Activated naive CD8-positive, alpha-beta T cell treated with anti-CD3 and anti-CD28 coated beads, Interleukin-2, amount 50 U/mL, for 16 hours (primary cell): ENCODE measurements around the gene ERICH6.
"Not testable (repeated sequence)": the region's sequence is repeated elsewhere in the genome, so short reads cannot be mapped to it uniquely, and the experiment has no call there.

Experiments
- DNase-seq: peaks from one replicate; pipeline ENCODE4 v3.0.0-alpha.2; 2020; ENCODE audit warnings: low read depth, low spot score

ERICH6 gene

DNA sequence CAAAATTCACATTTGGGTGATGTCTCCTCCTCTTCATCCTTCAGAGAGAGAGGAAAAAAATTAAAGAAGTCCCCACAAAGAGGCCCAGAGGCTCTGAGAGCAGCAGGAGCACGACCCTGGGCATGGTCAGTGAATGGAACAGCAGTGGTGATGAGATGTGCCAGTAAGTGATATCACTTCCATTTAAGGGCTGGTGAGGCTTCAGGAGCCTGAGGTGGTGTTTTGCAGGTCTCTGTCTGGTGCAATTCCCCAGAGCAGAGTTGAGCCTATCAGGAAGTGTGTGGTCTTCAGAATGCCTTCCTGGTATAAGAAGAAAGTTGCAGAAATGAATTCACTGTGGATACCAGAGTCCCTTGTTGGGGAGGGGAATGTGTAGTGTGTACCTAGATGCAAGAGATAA lies 21.4 kb downstream of the ERICH6 start:
- no peak for DNase-seq

DNA sequence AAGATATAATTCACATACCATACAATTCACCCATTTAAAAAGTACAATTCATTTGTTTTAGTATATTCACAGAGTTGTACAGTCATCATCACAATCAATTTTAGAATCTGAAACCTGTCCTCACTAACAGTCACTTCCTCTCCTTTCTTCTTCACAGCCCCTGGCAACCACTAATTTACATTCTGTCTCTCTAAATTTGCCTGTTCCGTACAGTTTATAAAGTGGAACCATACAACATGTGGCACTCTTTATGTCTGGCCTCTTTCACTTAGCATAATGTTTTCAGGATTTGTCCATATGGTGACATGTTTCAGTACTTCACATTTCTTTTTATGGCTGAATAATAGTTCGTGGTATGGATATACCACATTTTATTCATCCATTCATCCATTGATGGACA lies 22.7 kb downstream of the ERICH6 start:
- no peak for DNase-seq

DNA sequence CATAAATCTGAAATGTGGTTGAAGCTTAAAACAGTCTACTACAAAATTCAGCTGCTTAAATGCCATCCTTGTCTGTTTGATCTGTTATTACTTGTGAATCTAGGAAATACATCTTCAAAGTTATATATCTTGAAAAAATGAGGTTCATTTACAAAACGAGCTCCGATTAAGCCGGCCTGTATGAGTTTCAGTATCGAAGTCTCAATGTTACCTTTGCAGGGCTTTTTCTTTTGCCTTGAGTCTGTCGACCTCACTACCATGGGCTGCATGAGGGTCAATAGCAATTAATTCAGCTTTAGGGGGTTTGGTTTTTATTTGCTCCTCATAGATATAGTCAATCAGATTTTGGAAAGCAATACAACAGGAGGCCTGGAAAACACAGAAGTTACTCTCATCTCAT lies 23.2 kb downstream of the ERICH6 start:
- no peak for DNase-seq

DNA sequence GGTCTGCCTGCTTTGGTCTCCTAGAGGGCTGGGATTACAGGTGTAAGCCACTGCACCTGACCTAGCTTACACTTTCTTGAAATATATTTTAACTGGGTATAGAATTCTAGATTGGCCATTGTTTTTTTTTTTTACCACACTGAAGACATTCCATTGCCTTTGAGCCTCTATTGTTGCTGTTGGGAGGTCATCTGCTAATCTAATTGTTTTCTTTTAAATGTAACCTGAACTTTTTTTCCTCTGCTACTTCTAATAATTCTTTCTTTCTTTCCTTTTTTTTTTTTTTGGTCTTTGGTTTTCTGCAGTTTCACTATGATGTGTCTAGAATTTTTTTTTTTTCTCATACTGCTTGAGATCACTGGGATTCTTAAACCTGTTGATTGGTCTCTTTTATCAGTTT lies 28.1 kb downstream of the ERICH6 start:
- no peak for DNase-seq

DNA sequence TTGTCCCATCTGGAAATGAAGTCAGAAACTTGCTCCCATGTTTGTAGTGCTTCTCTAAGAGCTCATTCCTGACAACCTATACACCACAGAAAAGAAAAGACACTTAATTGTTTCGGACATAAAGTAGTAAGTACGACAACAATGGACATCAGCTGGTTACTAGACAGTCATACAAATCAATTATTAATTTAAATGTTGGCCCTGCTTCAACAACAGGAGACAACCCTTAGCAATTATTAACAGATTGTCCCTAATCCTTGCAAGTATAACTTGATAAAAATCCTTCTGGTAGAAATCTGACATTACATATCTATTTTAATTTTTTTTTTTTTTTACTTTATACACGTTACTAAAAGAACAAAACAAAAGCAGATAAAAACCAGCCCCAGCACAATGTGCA lies 29.8 kb downstream of the ERICH6 start:
- no peak for DNase-seq

DNA sequence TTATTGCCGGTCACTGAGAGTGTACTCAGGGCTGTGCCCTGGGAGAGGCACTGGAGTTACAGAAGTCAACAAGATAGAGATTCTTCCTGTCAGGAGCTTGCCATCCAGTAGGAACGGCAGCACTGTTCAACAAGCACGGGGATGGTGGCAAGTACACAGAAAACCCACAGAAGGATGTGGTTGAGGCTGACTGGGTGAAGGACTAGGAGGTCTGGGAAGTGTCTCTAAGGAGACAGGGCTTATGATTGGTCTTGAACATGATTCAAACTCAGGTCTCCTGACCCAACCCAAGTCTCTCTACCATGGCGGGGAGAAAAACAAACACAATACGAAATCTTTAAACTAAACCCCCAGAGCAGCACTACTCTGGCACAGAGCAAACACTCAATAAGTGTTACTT lies 37.6 kb downstream of the ERICH6 start:
- DNase-seq, result no peak

DNA sequence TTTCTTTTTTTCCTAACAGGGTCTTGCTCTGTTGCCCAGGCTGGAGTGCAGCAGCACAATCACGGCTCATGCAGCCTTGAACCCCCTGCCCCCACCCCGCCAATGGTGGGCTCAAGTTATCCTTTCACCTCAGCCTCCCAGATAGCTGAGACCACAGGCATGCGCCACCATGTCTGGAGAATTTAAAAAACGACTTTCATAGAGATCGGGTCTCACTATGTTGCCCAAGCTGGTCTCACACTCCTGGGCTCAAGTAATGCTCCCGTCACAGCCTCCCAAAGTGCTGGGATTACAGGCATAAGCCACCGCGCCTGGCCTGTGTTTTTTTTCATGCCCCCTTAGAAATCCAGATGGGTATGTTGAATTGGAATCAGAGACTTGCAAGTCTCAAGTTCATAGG lies 40.3 kb downstream of the ERICH6 start:
- no peak for DNase-seq

DNA sequence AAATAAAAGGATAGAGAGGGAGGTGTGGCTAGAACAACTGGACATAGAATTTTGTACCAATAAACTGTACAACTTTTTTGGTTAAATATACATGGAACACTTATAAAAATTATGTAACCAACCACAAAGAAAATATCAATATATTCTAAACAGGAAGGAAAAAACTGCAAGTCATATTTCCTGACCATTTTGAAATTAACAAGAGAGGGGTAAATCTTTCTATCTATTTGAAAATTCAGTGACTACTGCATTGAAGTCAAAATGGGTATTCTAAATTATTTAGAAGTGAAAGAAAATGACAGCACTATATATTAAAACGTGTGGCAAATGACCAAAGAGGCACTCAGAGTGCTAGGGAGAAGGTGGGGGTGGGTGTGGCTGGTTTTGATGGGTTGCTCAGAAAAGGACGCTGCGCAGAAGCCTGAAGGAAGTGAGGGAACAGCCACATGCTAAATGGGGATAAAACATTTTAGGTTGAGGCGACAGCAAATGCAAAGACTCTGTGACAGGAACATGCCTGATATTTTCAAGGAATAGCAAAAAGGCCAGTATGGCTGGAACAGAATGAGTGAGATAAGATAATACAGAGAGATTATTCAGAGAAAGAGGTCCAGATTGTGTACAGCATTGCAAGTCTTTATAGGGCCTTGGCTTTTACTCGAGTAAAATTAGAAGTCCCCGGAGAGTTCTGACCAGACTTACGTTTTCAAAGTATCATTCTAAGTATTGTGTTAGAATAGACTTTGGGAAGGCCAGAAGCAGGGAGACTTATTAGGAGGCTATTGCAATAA lies 41.1 kb downstream of the ERICH6 start:
- no peak for DNase-seq

DNA sequence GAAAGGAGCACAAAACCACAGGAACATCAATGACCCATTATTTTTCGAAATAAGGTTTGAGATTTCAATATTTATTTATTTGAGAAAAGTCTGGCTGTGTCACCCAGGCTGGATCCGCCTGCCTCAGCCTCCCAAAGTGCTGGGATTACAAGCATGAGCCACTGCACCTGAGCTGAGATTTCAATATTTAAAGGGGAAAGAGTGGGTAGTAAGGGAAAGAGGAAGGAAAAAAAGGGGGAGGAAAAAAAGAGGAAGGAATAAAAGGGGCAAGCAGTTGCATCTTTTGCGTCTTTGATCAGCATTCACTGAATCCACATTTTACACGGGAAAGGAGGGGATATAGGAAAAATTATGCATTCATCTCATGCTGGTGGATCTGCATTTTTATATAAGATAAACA lies 47.4 kb downstream of the ERICH6 start:
- DNase-seq, result no peak

DNA sequence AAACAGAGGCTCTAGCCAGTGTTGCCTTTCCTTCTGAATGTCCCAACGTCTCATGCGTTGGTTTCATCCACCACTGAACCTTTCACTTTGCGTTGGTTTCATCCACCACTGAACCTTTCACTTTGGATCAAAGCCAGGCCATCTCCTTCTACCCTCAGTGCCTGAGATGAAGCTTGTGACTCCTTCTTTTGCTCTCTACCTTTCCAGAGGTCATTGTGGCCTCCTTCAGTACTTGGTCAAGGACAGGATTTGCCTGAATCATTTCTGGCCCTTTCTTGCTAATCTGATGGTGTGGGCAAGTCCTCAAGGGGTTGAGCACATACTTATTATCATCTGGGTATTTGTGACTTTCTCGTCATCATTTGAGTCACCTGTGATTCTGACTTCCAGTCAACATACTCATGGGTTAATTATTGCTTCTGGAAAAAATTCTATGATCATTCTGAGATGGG lies 50.6 kb downstream of the ERICH6 start:
- DNase-seq, result no peak

DNA sequence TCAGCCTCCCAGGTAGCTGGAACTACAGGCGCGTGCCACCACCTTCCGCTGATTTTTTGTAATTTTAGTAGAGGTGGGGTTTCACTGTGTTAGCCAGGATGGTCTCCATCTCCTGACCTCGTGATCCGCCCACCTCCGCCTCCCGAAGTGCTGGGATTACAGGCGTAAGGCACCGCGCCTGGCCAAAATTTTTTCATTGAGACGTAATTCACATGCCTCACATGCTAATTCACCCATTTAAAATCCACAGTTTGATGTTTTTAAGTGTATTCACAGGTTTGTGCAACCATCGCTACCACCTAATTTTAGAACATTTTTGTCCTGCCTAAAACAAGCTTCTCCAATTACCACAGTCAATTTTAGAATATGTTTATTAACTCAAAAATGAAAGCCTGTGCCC lies 63.5 kb downstream of the ERICH6 start:
- DNase-seq, result no peak

DNA sequence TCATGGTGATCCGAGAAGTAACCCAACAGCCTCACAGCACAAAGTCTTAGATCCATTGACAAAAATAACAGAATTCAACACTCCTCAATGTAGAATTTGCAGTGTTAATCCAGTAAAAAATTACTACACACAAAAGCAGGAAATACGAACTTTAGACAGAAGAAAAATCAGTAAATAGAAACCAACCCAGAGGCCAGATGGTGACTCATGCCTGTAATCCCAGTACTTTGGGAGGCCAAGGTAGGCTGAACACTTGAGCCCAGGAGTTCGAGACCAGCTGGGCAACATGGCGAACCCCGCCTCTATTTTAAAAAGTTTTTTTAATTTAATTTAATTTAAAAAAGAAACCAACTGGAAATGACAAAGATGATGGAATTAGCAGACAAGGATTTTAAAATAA lies 64.5 kb downstream of the ERICH6 start:
- DNase-seq, result no peak

DNA sequence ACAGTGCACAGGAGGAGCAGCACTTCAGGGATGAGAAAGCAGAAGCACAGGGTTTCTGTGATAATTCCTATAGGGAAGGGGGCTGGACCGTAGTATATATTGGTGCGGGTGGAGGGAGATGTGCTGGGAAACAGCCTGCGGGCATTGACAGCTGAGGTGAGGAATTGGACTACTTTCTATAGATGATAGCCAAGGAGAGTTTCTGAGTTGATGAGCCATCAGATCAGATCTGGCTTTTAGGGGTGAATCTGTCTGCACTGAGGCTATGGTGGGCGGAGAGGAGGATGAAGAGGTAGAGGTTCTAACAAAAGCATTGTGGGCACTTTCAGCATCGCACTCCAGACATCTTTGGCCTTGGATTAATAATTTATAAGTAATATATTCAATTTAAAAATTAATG lies 67.5 kb downstream of the ERICH6 start:
- DNase-seq, result no peak

DNA sequence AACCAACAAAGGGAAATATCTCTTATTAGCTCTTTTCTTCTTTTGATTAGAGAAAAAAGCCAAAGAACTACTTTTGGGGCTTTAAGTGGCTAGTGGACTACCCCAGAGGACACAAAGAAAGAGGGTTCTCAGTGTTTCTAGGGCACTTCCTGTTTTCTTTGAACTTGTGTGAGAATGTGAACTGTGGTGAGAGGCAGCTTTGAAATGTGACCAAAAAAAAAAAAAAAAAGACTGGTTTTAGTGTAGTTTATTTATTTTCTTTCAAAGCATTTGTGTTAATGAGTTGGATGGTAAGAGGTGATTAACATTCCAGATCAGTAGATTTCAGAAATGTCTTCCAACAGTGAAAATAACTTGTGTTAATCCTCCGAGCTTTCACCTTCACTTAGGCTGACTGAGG lies 68.2 kb downstream of the ERICH6 start:
- no peak for DNase-seq

DNA sequence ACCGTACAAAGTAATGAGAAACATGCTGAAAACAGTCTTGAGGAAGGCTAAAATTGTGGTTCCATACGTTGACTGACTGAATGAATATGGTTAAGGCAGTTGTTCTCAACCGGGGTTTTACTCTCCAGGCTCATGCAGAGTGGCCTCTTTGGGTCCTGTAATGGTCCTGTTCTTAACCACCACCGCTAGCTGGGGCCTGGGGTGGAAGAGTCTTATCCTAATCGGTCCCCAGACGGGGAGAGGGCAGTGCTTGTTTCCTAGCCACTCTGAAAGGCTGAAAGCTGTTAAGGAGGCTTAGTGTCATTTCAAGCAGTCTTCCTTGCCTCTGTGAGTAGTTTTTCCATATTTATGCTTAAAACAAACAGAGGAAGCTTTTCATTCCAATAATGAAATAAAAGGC lies 68.6 kb downstream of the ERICH6 start:
- DNase-seq, result no peak

DNA sequence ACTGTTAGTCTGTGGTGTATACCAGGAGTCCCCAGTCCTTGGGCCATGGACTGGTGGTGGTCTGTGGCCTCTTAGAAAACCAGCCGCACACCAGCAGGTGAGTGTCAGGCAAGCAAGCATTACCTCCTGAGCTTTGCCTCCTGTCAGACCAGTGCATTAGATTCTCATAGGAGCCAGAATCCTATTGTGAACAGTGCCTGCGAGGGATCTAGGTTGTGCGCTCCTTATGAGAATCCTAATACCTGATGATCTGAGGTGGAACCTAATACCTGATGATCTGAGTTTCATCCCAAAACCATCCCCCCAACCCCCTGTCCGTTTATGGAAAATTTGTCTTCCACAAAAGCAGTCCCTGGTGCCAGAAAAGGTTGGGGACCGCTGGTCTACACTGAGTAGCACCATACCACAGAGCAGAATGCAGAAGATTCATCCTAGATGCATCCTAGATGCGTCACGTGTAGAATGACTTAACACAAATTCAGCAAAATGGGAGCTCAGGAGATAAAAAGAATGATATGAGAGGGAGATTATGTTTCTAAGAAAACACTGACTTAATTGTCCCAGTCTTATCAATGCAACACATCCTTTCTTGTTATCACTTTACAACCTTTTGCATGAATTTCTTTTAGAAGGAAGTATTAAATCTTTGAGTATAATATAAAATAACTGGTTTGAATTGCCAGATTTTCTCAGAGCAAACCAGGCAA lies 72.1 kb downstream of the ERICH6 start:
- DNase-seq, result no peak

DNA sequence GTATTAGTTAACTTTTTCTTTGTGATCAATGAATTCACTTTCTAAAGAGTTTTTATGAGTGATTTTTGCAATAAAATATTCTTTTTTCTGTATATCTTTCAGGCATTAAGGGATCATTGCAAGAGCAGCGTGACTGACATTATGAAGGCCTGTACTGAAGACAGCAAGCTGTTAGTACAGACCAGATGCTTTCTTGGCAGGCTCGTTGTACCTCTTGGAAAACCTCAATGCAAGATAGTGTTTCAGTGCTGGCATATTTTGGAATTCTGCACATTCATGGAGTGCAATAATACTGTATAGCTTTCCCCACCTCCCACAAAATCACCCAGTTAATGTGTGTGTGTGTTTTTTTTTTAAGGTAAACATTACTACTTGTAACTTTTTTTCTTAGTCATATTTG lies 76.2 kb downstream of the ERICH6 start:
- DNase-seq, result no peak

DNA sequence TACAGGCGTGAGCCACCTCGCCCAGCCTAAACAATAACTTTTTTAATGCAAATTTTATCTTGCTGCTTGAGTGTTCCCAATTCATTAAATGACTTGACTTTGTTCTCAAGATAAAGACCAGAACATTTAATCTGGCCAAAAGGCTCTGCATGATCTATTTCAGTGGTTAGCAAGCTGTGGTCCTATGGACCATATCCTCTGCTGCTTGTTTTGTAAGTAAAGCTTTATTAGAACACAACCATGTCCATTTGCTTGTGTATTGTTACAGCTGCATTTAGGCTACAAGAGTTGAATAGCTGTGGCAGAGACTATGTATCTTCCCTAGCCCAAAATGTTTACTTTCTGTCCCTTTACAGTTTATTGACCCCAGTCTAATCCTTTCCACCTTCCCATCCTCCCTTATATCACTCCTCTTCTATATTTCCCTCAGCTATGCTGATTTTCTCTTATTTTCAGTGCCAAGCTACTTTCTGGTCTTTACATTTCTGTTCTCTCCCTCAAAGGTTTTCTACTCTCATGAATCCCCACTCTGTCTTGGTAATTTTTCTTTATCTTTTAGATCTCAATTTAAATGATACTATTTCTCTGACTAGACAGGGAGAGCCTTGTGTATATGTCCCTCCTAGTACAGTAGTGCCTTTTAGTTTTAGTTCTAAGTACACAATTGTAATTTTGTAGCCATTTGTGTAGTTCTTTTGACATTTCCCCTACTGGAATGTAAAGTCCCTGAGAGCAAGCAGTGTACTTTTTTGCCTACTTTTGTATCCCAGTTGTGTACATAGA lies 77.4 kb downstream of the ERICH6 start:
- DNase-seq, result no peak

DNA sequence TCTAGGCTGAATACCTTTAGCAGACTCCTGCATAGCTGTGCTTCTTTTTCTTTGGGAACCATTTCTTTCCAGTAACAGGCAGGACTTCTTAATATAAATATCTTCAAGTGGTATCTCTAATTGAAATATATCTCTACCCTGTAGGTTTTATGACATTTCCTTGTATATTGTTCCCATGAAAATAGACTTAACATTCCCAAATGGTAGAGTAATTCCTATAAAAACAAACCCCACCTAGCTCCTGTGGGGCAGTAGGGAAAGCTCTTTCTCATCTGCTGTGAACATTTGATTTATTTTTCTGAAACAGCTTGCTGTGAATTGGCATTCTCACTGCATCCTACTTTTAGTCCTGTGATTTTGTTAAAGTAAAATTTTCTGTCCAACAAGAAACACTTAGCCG lies 79.8 kb downstream of the ERICH6 start:
- no peak for DNase-seq

DNA sequence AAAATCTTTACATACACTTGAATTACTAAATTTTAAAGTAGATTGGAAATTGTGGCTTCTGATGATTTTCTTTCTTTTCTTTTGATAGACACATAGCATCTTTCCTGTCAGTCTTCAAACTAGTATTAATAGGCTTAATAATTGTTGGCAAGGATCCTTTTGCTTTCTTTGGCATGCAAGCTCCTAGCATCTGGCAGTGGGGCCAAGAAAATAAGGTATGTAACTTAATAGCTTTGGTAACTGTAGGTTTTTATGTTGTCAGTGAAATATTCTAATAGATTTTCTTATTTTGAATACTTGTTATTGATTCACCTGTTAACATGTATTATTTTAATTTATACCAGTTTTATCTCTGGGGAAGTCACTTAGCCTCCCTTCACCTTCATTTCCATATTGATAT lies 80.8 kb downstream of the ERICH6 start:
- not testable (repeated sequence) for DNase-seq

DNA sequence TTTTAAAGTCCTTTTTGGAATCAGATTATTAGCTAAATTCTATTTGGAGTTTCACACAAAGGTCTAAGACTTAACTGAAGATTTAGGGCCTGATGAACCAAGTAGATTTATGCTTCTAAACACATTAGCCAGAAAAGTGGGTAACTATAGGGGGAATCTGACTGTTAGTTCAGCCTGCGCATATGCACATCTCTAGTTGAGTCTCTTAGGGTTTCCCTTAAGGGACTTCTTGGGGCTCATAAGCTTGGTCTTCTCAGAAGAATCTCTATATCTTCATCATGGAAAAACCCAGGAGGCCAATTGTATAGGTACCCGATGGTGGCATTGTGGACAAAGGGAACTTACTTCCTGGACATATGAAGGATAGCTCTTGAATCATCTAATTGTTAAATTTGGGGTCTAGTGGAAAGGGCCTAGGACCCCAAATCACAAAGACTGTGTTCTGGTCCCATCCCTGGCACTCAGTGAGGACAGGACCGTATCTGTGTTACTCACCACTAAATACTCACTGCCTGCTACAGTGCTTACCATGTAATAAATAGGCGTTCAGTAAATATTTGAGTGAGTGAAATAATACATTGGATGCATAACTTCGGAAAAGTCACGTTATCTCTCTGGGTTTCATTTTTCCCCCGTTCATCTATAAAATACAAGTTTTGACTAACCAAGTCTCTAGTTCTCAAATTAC lies 83.6 kb downstream of the ERICH6 start:
- no peak for DNase-seq
